ENCODE results near the gene GPR153.
"Not testable (repeated sequence)": the region's sequence is repeated elsewhere in the genome, so short reads cannot be mapped to it uniquely, and the experiment has no call there.

GPR153 gene

DNA sequence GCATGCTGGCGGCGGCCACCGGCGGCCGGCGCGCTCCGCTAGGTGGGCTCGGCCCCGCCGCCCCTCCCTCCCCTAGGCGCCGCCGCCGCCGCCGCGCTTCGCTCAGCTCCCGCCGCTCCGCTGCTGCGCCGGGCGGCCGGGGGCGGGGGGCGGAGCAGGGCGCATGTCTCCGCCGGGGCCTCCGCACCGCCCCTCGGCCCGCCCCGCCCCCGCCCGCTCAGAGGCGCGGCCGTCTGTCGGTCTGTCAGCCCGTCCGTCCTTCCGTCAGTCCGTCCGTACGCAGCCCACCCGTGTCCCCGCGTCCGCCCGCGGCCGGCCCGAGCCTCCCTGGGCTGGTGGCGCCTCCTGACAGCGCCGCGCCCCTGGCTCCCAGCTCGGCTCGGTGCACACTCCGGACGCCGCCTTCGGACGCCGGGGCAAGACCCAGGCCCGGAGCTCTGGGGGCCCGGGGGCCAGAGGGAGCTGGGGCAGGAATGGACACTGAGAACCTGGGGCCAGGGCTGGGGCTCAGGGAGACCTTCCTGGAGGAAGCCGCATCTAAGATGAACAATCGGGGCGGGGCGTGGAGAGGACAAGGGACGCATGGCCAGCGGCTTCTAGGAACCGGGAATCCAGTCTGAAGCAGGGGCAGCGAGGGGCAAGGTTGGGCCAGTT is at the start of gene GPR153:
Gene GPR153 (minus strand): TSS at position 138 of the 654 bp plus-strand sequence. CDS start 6,193 bp downstream, outside the sequence.
- DNase-seq (ENCODE audit: low spot score), result no peak

GRCh38 chr1:6310116-6310848 is 49.4 kb upstream of the GPR153 start:
- no peak for DNase-seq (ENCODE audit: low spot score)

- no peak for DNase-seq (ENCODE audit: low spot score)
Observed at GRCh38 chr1:6309564-6309963, 48.7 kb upstream of the GPR153 start.

DNA sequence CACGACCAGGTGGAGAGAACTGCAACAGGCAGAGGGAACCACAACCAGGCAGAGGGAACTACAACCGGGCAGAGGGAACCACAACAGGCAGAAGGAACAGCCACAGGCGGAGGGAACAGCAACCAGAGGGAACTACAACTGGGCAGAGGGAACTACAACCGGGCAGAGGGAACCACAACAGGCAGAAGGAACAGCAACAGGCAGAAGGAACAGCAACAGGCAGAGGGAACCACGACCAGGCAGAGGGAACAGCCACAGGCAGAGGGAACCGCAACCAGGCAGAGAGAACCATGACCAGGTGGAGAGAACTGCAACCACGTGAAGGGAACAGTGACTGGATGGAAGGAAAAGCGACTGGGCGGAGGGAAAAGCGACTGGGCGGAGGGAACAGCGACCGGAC is 47.6 kb upstream of the GPR153 start:
- no peak for DNase-seq (ENCODE audit: low spot score)

DNA sequence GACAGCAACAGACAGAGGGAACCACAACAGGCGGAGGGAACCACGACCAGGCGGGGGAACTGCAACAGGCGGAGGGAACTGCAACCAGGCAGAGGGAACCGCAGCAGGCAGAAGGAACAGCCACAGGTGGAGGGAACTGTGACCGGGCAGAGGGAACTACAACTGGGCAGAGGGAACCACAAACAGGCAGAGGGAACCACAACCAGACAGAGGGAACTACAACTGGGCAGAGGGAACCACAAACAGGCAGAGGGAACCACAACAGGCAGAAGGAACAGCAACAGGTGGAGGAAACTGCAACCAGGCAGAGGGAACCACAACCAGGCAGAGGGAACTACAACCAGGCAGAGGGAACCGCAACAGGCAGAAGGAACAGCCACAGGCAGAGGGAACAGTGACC is 46.8 kb upstream of the GPR153 start:
- not testable (repeated sequence) for DNase-seq (ENCODE audit: low spot score)

GRCh38 chr1:6307099-6307498 is 46.2 kb upstream of the GPR153 start:
- DNase-seq (ENCODE audit: low spot score), result no peak

- DNase-seq (ENCODE audit: low spot score), result peak; percentile 46
Observed at GRCh38 chr1:6303397-6304012, 42.6 kb upstream of the GPR153 start.

- DNase-seq (ENCODE audit: low spot score), result no peak
Observed at GRCh38 chr1:6302568-6302967, 41.7 kb upstream of the GPR153 start.

GRCh38 chr1:6301526-6301925 is 40.6 kb upstream of the GPR153 start:
- no peak for DNase-seq (ENCODE audit: low spot score)

- DNase-seq (ENCODE audit: low spot score), result no peak
Observed at GRCh38 chr1:6300342-6301048, 39.6 kb upstream of the GPR153 start.

DNA sequence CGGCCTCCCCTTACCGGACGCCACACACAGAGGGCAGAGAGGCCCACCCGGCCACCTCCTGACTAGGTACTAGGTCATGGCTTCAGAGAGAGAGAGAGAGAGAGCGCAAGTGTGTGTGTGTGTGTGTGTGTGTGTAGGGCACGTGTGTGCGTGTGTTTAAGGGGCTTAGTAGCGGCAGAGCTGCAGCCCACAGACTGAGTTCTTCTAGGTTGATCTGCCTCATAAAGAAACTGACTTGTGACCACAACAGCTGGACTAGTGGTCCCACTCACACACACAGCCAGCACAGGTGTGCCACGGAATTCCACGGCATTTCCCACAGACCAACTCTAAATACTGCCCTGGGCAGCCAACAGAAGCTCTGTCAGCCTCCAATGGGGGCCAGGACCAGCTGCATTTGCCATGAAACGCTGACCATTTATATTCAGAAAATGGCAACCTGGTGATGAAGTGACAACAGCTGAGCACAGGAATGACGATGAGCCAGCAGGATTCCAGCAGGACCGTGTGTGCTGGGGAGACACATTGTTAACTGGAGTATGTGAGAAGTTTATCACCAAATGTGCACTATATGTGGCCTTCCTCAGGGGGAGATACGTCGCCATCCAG is 38.8 kb upstream of the GPR153 start:
- no peak for DNase-seq (ENCODE audit: low spot score)

GRCh38 chr1:6298940-6299465 is 38.1 kb upstream of the GPR153 start:
- no peak for DNase-seq (ENCODE audit: low spot score)

GRCh38 chr1:6298530-6298929 is 37.6 kb upstream of the GPR153 start:
- DNase-seq (ENCODE audit: low spot score), result no peak

DNA sequence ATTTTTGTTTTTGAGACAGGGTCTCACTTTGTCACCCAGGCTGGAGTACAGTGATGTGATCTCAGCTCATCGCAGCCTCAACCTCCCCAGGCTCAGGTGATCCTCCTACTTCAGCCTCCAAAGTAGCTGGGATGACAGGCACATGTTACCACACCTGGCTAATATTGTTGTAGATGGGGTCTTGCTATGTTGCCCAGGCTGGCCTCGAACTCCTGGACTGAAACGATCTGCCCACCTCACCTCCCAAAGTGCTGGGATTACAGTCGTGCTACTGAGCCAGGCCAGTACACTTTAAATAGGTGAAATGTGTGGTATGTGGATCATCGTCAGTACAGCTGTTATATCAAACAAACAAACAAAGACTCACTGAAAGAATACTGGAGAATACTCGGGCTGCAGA is 35.0 kb upstream of the GPR153 start:
- no peak for DNase-seq (ENCODE audit: low spot score)

DNA sequence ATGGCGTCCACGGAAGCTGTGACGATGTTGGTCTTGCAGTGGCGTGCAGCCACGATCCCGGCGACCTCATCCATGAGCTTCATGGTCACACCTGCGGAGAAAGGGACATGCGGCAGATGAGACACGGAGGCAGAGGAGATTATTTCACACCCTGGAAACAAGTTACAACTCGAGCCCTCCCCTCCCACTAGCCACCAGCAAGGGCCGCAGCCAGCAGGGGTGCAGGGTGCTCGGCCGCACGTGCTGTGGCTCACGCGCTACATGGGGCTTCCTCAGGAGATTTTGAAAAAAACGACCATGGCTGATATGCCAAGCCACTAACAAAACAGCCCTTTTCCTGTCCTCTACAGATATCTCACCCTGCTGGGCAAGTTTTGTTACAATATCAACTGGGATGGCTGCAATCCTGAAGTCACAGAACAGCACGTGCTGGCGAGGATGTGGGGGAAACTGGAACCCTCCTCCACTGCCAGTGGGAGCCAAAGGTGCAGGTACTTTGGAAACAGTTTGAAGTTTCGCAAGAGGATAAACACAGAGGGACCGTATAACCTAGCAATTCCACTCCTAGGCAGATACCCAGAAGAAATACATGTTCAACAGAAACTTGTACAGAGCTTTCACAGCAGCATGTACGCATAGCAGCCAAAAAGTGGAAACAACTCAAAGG is 34.1 kb upstream of the GPR153 start:
- no peak for DNase-seq (ENCODE audit: low spot score)

- DNase-seq (ENCODE audit: low spot score), result no peak
Observed at GRCh38 chr1:6294080-6294889, 33.4 kb upstream of the GPR153 start.

- DNase-seq (ENCODE audit: low spot score), result no peak
Observed at GRCh38 chr1:6292102-6292501, 31.2 kb upstream of the GPR153 start.

DNA sequence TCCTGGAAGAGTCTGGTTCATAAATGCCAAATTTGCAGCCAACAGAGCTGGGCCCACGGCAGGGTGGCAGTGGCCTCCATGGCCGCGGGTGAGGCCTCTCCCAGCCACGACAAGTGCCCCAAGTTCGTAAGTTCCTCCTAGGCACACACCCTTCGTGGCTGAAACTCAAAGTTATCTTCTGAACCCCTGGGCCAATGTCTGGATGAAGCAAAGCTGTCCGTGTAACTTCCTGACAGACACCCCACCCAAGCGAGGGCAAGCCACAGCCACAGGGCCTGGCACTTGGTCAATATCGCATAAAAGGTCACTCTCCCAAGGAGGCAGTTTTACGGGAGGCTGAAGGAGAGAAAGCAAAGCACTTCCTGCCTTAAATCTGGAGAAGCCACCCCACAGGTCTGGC is 27.8 kb upstream of the GPR153 start:
- no peak for DNase-seq (ENCODE audit: low spot score)

GRCh38 chr1:6288026-6288425 is 27.1 kb upstream of the GPR153 start:
- DNase-seq (ENCODE audit: low spot score), result no peak

- peak; percentile 42 for DNase-seq (ENCODE audit: low spot score)
Observed at GRCh38 chr1:6287431-6287886, 26.6 kb upstream of the GPR153 start.
